Epithelial cell of proximal tubule (primary cell): ENCODE results near the gene SAMSN1. TPM values are rescaled to one million over a fixed set of nuclear protein-coding genes. Genes with fewer than 3 reads are reported as not detected.

ENCODE experiments used
- DNase-seq: peaks from one replicate; pipeline ENCODE4 v3.0.0-alpha.2; 2011; ENCODE audit warnings: low read depth
- H3K4me3 ChIP-seq: 2 replicates; pipeline ENCODE4 v1.5.1; 2011; ENCODE audit warnings: low read depth, mild to moderate bottlenecking, low read length
- total RNA-seq: library from RNA; depleted of rRNA; stranded (reverse); fragments of >200 nt; gene quantifications from 2 replicates; pipeline ENCODE4 v1.2.3, GENCODE V29; 2015
- TF ChIP-seq, protein P1 (sequence below): conservative IDR thresholded peaks from 2 replicates; pipeline ENCODE4 v1.5.1; 2012; ENCODE audit warnings: low read depth, mild to moderate bottlenecking, low read length

The SAMSN1 gene
- total RNA-seq, 1 donor from 2014 or later = not detected

DNA sequence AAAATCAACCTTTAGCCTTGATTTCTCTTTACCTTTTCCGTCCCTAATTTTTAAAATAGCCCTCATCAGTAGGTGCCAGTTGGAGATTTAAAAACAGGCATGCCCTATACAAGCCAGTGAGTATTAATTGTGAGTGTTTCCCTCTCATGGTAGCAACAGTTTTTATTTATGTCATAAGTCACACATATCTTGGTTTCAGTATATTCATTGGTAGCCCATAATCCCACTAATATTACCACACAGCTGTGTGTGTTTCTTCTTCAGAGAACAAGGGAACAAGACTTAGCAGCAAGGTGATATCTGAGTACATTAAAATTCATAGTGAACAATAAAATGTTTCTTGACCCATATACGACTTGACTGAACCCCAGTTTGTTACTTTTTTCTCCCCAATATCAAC, 94.6 kb downstream of the SAMSN1 start:
- DNase-seq = no peak
- TF ChIP-seq, protein P1, sequence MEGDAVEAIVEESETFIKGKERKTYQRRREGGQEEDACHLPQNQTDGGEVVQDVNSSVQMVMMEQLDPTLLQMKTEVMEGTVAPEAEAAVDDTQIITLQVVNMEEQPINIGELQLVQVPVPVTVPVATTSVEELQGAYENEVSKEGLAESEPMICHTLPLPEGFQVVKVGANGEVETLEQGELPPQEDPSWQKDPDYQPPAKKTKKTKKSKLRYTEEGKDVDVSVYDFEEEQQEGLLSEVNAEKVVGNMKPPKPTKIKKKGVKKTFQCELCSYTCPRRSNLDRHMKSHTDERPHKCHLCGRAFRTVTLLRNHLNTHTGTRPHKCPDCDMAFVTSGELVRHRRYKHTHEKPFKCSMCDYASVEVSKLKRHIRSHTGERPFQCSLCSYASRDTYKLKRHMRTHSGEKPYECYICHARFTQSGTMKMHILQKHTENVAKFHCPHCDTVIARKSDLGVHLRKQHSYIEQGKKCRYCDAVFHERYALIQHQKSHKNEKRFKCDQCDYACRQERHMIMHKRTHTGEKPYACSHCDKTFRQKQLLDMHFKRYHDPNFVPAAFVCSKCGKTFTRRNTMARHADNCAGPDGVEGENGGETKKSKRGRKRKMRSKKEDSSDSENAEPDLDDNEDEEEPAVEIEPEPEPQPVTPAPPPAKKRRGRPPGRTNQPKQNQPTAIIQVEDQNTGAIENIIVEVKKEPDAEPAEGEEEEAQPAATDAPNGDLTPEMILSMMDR = no peak
- no peak overlapping the region for H3K4me3 ChIP-seq

DNA sequence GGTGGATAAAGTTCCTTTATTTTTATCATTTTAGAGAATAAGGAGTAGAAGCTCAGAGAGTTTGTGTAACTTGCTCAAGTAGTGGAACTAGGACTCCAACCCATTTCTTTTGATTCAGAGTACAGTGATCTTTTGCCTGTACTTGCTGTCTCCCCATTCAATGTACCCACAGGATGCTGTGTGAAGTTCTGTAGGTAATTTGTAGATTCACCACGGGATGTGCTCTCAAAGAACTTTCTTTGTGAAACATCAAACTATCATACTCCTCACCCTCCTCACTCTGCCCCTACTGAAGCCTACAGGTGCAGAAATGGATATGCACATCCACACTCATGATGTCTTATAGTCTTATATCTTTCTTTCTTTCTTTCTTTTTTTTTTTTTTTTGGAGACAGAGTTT, 97.3 kb downstream of the SAMSN1 start:
- no peak overlapping the region for H3K4me3 ChIP-seq
- DNase-seq = no peak
- TF ChIP-seq, protein P1 = no peak

DNA sequence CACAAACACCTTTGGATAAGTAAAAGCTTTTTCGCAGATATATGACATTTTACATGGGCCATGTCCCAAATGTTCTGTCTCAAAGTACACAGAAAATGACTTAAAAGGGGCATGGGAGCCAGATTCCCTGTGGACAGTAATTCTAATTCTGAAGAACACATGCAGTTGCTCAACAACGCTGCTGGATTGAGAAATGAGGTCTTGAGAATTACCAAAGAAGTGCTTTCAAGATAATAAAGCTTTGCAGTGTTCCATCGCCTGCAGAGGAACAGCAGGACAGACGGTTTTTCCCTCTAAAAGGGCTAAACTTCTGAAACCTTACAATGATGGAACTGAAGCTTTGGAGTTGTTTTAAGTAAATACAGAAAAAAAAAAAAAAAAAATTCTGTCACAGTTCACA, 107.9 kb downstream of the SAMSN1 start:
- no peak overlapping the region for H3K4me3 ChIP-seq
- TF ChIP-seq, protein P1 = no peak
- no peak for DNase-seq

DNA sequence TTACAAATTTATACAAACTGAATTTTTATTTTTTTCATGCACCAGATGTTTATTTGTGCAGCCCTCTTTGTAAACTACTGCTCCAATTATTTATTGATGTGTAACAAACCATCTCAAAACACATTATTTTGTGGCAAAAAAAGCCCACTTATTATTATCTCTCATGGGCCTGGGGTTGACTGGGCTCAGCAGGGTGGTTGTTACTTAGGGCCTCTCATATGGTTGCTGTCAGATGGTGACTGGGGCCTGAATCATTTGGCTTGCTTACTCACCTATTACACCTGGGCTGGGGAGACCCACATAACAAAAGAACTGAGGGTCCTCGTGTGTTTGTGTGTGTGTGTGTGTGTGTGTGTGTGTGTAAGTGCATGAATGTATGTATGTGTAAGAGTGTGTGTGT, 110.7 kb downstream of the SAMSN1 start:
- DNase-seq = no peak
- TF ChIP-seq, protein P1 = no peak

More for the DNA sequence above, 110.7 kb downstream of the SAMSN1 start:
- no peak overlapping the region for H3K4me3 ChIP-seq

Other genes with a start within 250 kb of the SAMSN1 start
- 19.5 and 33.6 TPM in 2 replicates for gene HSPA13, start 163.2 kb downstream of the SAMSN1 start, total RNA-seq